Measurements from ENCODE around the gene MAPKAPK5. TPM values are rescaled to one million over a fixed set of nuclear protein-coding genes. Genes with fewer than 3 reads are reported as not detected.

Gene MAPKAPK5
- total and polyA plus RNA-seq, 9 of the 15 experiments (the other 6 are each of a cell fraction or from before 2014, with no cell fraction given): 11.6 to 72.1 (median 60.4) TPM

DNA sequence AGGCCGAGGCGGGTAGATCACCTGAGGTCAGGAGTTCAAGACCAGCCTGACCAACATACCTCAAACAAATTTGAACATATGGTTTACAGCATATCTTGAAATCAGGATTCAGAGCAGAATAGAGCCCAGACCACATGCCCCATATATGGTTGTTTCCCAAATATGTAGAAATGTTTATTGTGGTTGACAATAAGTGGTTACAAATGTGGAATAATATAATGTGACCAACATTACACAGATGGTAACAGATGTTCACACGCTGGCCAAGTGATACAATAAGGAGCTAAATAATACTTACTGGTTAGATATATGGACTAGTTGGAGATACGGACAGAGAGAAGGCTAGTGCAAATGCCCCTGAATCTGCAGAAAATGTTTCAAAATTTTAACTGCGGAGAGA is 85.3 kb downstream of the MAPKAPK5 start:
- in situ Hi-C loops (cut with MboI) (no loop called here), intact Hi-C loops (cut with micrococcal nuclease) (no loop called here)
- H3K4me3 ChIP-seq: no peak overlapping the region
- BruUV-seq (replicated peaks): no TSS peak
- H3K27ac ChIP-seq (ENCODE audit: extremely low read depth, low read depth, low read length): no peak overlapping the region
- no peaks in the 10 kb centered on the region for H3K9me1 ChIP-seq (ENCODE audit: control insufficient read depth, insufficient read depth, low read length)
- no peak overlapping the region for H2AFZ ChIP-seq (ENCODE audit: low read depth, low read length)
- no peak overlapping the region for H3K4me2 ChIP-seq (ENCODE audit: insufficient read depth, low read length)
- POLR2A ChIA-PET: interaction anchor here (0.7 kb wide), 1 partner anchor 108 kb away, joined by 3 read pairs; no protein-coding TSS in a partner anchor
- ATAC-seq (no peak), DNase-seq (ENCODE audit: extremely low read depth in 1 of 4, low spot score in 3 of 4) (no peak), FAIRE-seq (no peak)
- H3K4me1 ChIP-seq (replicated peaks in 1 of 2; ENCODE audit: control insufficient read depth in 2 of 2, insufficient read depth in 2 of 2, low read length in 2 of 2): no peaks in the 10 kb centered on the region
- no peaks in the 10 kb centered on the region; the same call in 2 of the 3 replicates for H3K36me3 ChIP-seq (ENCODE audit: control insufficient read depth, insufficient read depth, low read length)
- TF ChIP-seq KDM2B (CRISPR knock-in tag; IDR thresholded peaks at IDR 0.05) (no peak), ZBTB49 (CRISPR knock-in tag; IDR thresholded peaks at IDR 0.05; ENCODE audit: borderline replicate concordance) (no peak), ZC3H4 (CRISPR knock-in tag; IDR thresholded peaks at IDR 0.05; ENCODE audit: borderline replicate concordance) (no peak), NUFIP1 (IDR thresholded peaks at IDR 0.05; ENCODE audit: partially characterized antibody) (no peak), ZFP36 (IDR thresholded peaks at IDR 0.05; ENCODE audit: low read depth, low read length, partially characterized antibody) (no peak), ZSCAN32 (CRISPR knock-in tag; IDR thresholded peaks at IDR 0.05) (no peak), MAFF (IDR thresholded peaks at IDR 0.05; ENCODE audit: low read length) (no peak), MBD2 (IDR thresholded peaks at IDR 0.05; ENCODE audit: borderline replicate concordance, low read depth) (no peak), ZNF24 (IDR thresholded peaks at IDR 0.05) (no peak), NR0B1 (IDR thresholded peaks at IDR 0.05; ENCODE audit: partially characterized antibody) (no peak), ARID2 (IDR thresholded peaks at IDR 0.05) (no peak), USF1 (CRISPR knock-in tag; IDR thresholded peaks at IDR 0.05) (no peak), NFYB (IDR thresholded peaks at IDR 0.05; ENCODE audit: extremely low read depth, insufficient read length) (no peak), HMG20A (CRISPR knock-in tag; conservative IDR thresholded peaks at IDR 0.05) (no peak), SREBF2 (CRISPR knock-in tag; IDR thresholded peaks at IDR 0.05) (no peak), ZNF507 (tag; conservative IDR thresholded peaks at IDR 0.05) (no peak)
- H3K79me2 ChIP-seq (ENCODE audit: control insufficient read depth, insufficient read depth, low read length): no peaks in the 10 kb centered on the region
- CTCF ChIA-PET (ENCODE audit: low intra/inter-chr PET ratio): interaction anchor here (0.6 kb wide), 1 partner anchor 56 kb away, joined by 3 read pairs; no protein-coding TSS in a partner anchor
- H3K9ac ChIP-seq (ENCODE audit: insufficient read depth in 1 of 2, low read depth in 2 of 2, low read length in 2 of 2): no peak overlapping the region
- WGBS (ENCODE audit: insufficient coverage, low coverage, missing lambda C conversion rate): 56% methylated on average over 5 of the region's 5 CpGs
- no peaks in the 10 kb centered on the region for H3K27me3 ChIP-seq (ENCODE audit: control insufficient read depth in 2 of 2, insufficient read depth in 2 of 2, low read length in 2 of 2)
- H4K20me1 ChIP-seq (replicated peaks; ENCODE audit: control insufficient read depth, insufficient read depth, low read length): no peaks in the 10 kb centered on the region
- no peaks in the 10 kb centered on the region for H3K9me3 ChIP-seq (replicated peaks; ENCODE audit: control insufficient read depth, insufficient read depth, low read depth, low read length)
